GM20431 (cell line): ENCODE results near the gene MTMR1.

Source experiments
- in situ Hi-C: fragments of 300-500 bp; cut with MseI, MboI; formaldehyde crosslinking; loops from one replicate; pipeline ENCODE4 v1.15.0; 2020; ENCODE audit warnings: low sequenced_read_pairs; ENCODE audit not compliant: unreplicated experiment

The MTMR1 gene

GRCh38 chrX:150774798-150775568 is 81.8 kb downstream of the MTMR1 start:
- in situ Hi-C loops = loop anchor here (10.0 kb wide), 1 partner anchor 310 kb away; no protein-coding TSS in a partner anchor

GRCh38 chrX:150775569-150776350 is 82.6 kb downstream of the MTMR1 start:
- in situ Hi-C loops = loop anchor here (10.0 kb wide), 1 partner anchor 309 kb away; no protein-coding TSS in a partner anchor

- in situ Hi-C loops = loop anchor here (10.0 kb wide), 1 partner anchor 307 kb away; no protein-coding TSS in a partner anchor
Measured at GRCh38 chrX:150777328-150777992, 84.3 kb downstream of the MTMR1 start.

- in situ Hi-C loops = loop anchor here (10.0 kb wide), 1 partner anchor 305 kb away; no protein-coding TSS in a partner anchor
Measured at GRCh38 chrX:150779385-150779784, 86.2 kb downstream of the MTMR1 start.

- in situ Hi-C loops = no loop called here
Measured at GRCh38 chrX:150781677-150782076, 88.5 kb downstream of the MTMR1 start.

GRCh38 chrX:150790021-150790420 is 96.8 kb downstream of the MTMR1 start:
- in situ Hi-C loops = no loop called here

GRCh38 chrX:150792949-150793527 is 99.8 kb downstream of the MTMR1 start:
- in situ Hi-C loops = no loop called here

- in situ Hi-C loops = no loop called here
Measured at GRCh38 chrX:150805736-150806135, 112.5 kb downstream of the MTMR1 start.

GRCh38 chrX:150806827-150807226 is 113.6 kb downstream of the MTMR1 start:
- in situ Hi-C loops = no loop called here

- in situ Hi-C loops = no loop called here
Measured at GRCh38 chrX:150813922-150814321, 120.7 kb downstream of the MTMR1 start.
